HL-60 (cell line): ENCODE measurements around the gene CNTROB.

Source experiments
- DNase-seq, 2 experiments: peaks; one replicate each; pipeline ENCODE4 v3.0.0-alpha.2; 2010 to 2020; ENCODE audit warnings: low read depth in 1 of 2, low spot score in 1 of 2
- H3K27ac ChIP-seq: fragments of 250-450 bp; sonication (Bioruptor Pico); replicated peaks from 2 replicates; pipeline ENCODE4 v1.5.1; 2020; ENCODE audit warnings: mild to moderate bottlenecking, moderate library complexity
- H3K27me3 ChIP-seq: fragments of 250-450 bp; sonication (Bioruptor Pico); 2 replicates; pipeline ENCODE4 v1.5.1; 2021; ENCODE audit warnings: mild to moderate bottlenecking, moderate library complexity; ENCODE audit not compliant: insufficient read depth, poor library complexity, severe bottlenecking
- H3K4me3 ChIP-seq: replicated peaks from 2 replicates; pipeline ENCODE4 v1.5.1; 2011; ENCODE audit warnings: mild to moderate bottlenecking, control low read depth, low read length; ENCODE audit not compliant: insufficient read depth
- GABPA ChIP-seq: IDR thresholded peaks from 2 replicates; pipeline ENCODE4 v1.6.1; 2012; ENCODE audit warnings: low read depth
- POLR2AphosphoS5 ChIP-seq: IDR thresholded peaks from 2 replicates; pipeline ENCODE4 v1.6.1; 2012; ENCODE audit warnings: low read depth
- SPI1 ChIP-seq: IDR thresholded peaks from 2 replicates; pipeline ENCODE4 v1.6.1; 2012; ENCODE audit warnings: low read depth, mild to moderate bottlenecking, borderline replicate concordance
- TF ChIP-seq, protein P1 (sequence below): IDR thresholded peaks from 2 replicates; pipeline ENCODE4 v1.6.1; 2012; ENCODE audit warnings: low read depth; ENCODE audit not compliant: insufficient replicate concordance
- TF ChIP-seq, protein P2 (sequence below): IDR thresholded peaks from one replicate; pipeline ENCODE4 v1.5.1; 2011; ENCODE audit warnings: low read length, control low read depth, inconsistent platforms; ENCODE audit not compliant: insufficient read depth

Gene CNTROB

DNA sequence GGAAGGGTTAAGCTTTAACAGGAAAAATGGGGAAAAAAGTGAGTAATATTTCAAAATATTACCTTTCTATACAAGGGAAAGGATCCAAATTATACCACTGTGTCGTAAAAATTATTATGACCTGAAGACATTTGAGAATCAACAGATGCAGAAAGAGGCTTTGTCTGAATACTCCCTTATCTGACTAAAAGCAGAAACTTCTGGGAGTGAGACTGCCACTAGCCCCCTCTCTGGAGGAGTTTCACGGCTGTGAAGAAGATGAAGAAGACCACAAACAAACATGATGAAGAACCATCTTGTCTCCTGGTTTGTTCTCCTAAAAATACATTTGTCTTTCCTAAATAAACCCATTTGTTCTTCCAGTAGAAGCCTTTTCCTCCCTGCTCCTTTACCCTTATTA, 29.4 kb downstream of the CNTROB start:
- no peak overlapping the region for H3K4me3 ChIP-seq
- TF ChIP-seq, protein P1, sequence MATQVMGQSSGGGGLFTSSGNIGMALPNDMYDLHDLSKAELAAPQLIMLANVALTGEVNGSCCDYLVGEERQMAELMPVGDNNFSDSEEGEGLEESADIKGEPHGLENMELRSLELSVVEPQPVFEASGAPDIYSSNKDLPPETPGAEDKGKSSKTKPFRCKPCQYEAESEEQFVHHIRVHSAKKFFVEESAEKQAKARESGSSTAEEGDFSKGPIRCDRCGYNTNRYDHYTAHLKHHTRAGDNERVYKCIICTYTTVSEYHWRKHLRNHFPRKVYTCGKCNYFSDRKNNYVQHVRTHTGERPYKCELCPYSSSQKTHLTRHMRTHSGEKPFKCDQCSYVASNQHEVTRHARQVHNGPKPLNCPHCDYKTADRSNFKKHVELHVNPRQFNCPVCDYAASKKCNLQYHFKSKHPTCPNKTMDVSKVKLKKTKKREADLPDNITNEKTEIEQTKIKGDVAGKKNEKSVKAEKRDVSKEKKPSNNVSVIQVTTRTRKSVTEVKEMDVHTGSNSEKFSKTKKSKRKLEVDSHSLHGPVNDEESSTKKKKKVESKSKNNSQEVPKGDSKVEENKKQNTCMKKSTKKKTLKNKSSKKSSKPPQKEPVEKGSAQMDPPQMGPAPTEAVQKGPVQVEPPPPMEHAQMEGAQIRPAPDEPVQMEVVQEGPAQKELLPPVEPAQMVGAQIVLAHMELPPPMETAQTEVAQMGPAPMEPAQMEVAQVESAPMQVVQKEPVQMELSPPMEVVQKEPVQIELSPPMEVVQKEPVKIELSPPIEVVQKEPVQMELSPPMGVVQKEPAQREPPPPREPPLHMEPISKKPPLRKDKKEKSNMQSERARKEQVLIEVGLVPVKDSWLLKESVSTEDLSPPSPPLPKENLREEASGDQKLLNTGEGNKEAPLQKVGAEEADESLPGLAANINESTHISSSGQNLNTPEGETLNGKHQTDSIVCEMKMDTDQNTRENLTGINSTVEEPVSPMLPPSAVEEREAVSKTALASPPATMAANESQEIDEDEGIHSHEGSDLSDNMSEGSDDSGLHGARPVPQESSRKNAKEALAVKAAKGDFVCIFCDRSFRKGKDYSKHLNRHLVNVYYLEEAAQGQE = no peak
- TF ChIP-seq GABPA (no peak), POLR2AphosphoS5 (no peak)
- TF ChIP-seq, protein P2, sequence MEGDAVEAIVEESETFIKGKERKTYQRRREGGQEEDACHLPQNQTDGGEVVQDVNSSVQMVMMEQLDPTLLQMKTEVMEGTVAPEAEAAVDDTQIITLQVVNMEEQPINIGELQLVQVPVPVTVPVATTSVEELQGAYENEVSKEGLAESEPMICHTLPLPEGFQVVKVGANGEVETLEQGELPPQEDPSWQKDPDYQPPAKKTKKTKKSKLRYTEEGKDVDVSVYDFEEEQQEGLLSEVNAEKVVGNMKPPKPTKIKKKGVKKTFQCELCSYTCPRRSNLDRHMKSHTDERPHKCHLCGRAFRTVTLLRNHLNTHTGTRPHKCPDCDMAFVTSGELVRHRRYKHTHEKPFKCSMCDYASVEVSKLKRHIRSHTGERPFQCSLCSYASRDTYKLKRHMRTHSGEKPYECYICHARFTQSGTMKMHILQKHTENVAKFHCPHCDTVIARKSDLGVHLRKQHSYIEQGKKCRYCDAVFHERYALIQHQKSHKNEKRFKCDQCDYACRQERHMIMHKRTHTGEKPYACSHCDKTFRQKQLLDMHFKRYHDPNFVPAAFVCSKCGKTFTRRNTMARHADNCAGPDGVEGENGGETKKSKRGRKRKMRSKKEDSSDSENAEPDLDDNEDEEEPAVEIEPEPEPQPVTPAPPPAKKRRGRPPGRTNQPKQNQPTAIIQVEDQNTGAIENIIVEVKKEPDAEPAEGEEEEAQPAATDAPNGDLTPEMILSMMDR = no peak
- no peaks in the 10 kb centered on the region for H3K27me3 ChIP-seq
- no peak for DNase-seq
- no peak overlapping the region for H3K27ac ChIP-seq

DNA sequence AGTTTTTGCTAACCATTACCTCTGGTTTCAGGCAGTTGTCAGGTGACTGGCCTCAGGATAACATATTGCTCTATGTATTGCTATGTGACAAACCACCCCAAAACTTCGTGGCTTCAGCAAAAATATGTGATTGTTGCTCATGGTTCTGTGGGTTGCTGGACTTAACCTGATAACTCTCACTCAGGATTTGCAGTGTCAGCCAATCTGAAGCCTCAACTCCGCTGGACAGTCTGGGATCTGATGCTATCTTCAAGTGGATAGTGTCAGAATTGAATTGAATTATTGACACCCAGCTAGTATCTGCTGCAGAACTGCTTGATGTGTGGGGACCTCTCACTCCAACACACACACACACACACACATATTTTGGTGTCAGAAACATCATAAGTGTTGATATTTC, 35.7 kb downstream of the CNTROB start:
- no peak for DNase-seq
- TF ChIP-seq GABPA (no peak), POLR2AphosphoS5 (no peak), SPI1 (no peak)
- TF ChIP-seq, protein P2 = no peak
- TF ChIP-seq, protein P1 = no peak
- no peak overlapping the region for H3K27ac ChIP-seq
- no peaks in the 10 kb centered on the region for H3K27me3 ChIP-seq
- no peak overlapping the region for H3K4me3 ChIP-seq

DNA sequence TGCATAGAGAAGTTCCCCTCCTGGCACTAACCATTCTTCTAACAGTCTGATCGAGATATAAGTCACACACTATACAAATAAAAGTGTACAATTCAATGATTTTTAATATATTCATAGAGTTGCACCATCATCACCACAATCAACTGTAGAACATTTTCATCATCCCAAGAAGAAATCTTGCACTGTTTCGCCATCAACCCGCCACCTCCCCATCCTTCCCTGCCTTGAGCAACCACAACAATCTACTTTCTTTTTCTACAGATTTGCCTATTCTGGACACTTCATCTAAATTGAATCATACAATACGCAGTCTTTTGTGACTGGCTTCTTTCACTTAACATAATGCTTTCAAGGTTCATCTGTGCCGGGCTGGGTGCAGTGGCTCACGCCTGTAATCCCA, 37.4 kb downstream of the CNTROB start:
- Histone ChIP-seq H3K4me3 (no peak overlapping the region), H3K27me3 (no peaks in the 10 kb centered on the region), H3K27ac (peak overlapping the region; percentile 59)
- peak; percentile 59 to 76 for DNase-seq
- no peak for TF ChIP-seq SPI1
- TF ChIP-seq, protein P1 = no peak
- peak; percentile 48; the same call in 1 of the 2 replicates for TF ChIP-seq POLR2AphosphoS5
- TF ChIP-seq, protein P2 = no peak
- TF ChIP-seq GABPA = no peak
